ENCODE data around the gene ANLN. TPM values are rescaled to one million over a fixed set of nuclear protein-coding genes. Genes with fewer than 3 reads are reported as not detected.

The ANLN gene
- total and polyA plus RNA-seq, 9 of the 15 experiments (the other 6 are each of a cell fraction or from before 2014, with no cell fraction given): 18.1 to 66.2 (median 38.7) TPM

DNA sequence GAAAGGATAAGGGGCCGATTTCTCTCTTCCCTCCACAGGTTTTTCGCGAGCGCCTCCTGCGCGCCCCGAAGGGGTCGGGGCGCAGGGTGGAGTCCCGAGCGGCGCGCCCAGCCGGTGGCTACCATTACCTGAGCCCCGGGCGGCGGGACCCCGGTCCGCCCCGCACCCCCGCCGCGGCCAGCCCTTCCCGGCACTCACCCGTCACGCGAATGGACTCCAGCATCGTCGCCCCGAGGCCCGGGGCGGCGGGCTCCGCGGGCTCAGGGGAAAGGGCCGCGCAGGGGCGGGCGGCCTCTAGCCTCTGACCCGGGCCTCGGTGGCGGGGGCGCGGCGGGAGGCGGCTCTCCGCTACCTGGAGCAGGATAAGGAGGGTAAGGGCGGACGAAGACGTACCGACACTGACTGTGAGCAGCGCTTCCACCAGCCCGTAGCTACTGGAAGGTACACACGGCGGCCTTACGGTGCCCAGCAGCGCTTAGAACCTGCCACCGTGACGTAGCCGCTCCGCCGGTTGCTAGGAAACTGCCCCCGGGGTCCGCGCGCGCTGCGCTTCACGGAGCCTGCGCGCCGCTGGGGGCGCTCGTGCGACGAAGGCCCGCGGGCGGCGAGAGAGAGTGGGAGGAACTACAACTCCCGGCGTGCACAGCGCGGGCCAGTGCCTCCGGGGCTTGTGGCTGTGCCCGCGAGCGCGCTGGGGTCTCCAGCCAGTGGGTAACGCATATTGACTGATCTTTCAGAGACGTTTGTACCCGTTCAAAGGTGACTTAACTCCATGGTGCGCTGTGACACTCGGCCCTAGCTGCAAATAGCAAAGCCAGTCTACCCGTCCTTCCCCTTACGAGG is 22.7 kb upstream of the ANLN start (continued):
- TF ChIP-seq, protein P1, sequence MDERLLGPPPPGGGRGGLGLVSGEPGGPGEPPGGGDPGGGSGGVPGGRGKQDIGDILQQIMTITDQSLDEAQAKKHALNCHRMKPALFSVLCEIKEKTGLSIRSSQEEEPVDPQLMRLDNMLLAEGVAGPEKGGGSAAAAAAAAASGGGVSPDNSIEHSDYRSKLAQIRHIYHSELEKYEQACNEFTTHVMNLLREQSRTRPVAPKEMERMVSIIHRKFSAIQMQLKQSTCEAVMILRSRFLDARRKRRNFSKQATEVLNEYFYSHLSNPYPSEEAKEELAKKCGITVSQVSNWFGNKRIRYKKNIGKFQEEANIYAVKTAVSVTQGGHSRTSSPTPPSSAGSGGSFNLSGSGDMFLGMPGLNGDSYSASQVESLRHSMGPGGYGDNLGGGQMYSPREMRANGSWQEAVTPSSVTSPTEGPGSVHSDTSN (CRISPR knock-in tag; IDR thresholded peaks at IDR 0.05; ENCODE audit: low read depth): no peak
- TF ChIP-seq, protein P1 (tag; conservative IDR thresholded peaks at IDR 0.05; ENCODE audit: low read depth): no peak
- TF ChIP-seq KAT2B (IDR thresholded peaks at IDR 0.05; ENCODE audit: low read depth, low read length) (no peak), EZH2 (IDR thresholded peaks at IDR 0.05; ENCODE audit: borderline replicate concordance, low read depth, low read length) (no peak), XRCC5 (IDR thresholded peaks at IDR 0.05; ENCODE audit: low read depth, low read length) (peak; percentile 91), NR4A1 (CRISPR knock-in tag; IDR thresholded peaks at IDR 0.05) (peak; percentile 26; the same call in 1 of the 2 replicates), NR4A1 (tag; IDR thresholded peaks at IDR 0.05) (no peak), BHLHE40 (IDR thresholded peaks at IDR 0.05; ENCODE audit: low read length) (peak; percentile 37; the same call in 1 of the 2 replicates), ZFP36 (IDR thresholded peaks at IDR 0.05; ENCODE audit: low read depth, low read length, partially characterized antibody) (no peak), CHD1 (IDR thresholded peaks at IDR 0.05; ENCODE audit: low read length) (no peak), TBP (optimal IDR thresholded peaks at IDR 0.05; ENCODE audit: low read depth, low read length) (no peak), MYBL2 (IDR thresholded peaks at IDR 0.05; ENCODE audit: low read depth) (no peak), MYBL2 (CRISPR knock-in tag; IDR thresholded peaks at IDR 0.05; ENCODE audit: borderline replicate concordance) (no peak), POLR2AphosphoS5 (IDR thresholded peaks at IDR 0.05; ENCODE audit: control insufficient read depth, insufficient read depth, low read depth, low read length) (no peak), ZNF764 (CRISPR knock-in tag; IDR thresholded peaks at IDR 0.05; ENCODE audit: low read depth) (no peak), SREBF2 (CRISPR knock-in tag; IDR thresholded peaks at IDR 0.05) (no peak), SRSF9 (IDR thresholded peaks at IDR 0.05; ENCODE audit: borderline replicate concordance, low read depth, low read length) (no peak)
- TF ChIP-seq, protein P2, sequence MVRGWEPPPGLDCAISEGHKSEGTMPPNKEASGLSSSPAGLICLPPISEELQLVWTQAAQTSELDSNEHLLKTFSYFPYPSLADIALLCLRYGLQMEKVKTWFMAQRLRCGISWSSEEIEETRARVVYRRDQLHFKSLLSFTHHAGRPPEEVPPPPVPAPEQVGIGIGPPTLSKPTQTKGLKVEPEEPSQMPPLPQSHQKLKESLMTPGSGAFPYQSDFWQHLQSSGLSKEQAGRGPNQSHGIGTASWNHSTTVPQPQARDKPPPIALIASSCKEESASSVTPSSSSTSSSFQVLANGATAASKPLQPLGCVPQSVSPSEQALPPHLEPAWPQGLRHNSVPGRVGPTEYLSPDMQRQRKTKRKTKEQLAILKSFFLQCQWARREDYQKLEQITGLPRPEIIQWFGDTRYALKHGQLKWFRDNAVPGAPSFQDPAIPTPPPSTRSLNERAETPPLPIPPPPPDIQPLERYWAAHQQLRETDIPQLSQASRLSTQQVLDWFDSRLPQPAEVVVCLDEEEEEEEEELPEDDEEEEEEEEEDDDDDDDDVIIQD (CRISPR knock-in tag; IDR thresholded peaks at IDR 0.05): no peak
- TF ChIP-seq, protein P3, sequence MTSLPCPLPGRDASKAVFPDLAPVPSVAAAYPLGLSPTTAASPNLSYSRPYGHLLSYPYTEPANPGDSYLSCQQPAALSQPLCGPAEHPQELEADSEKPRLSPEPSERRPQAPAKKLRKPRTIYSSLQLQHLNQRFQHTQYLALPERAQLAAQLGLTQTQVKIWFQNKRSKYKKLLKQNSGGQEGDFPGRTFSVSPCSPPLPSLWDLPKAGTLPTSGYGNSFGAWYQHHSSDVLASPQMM (CRISPR knock-in tag; IDR thresholded peaks at IDR 0.05): no peak
- TF ChIP-seq, protein P4, sequence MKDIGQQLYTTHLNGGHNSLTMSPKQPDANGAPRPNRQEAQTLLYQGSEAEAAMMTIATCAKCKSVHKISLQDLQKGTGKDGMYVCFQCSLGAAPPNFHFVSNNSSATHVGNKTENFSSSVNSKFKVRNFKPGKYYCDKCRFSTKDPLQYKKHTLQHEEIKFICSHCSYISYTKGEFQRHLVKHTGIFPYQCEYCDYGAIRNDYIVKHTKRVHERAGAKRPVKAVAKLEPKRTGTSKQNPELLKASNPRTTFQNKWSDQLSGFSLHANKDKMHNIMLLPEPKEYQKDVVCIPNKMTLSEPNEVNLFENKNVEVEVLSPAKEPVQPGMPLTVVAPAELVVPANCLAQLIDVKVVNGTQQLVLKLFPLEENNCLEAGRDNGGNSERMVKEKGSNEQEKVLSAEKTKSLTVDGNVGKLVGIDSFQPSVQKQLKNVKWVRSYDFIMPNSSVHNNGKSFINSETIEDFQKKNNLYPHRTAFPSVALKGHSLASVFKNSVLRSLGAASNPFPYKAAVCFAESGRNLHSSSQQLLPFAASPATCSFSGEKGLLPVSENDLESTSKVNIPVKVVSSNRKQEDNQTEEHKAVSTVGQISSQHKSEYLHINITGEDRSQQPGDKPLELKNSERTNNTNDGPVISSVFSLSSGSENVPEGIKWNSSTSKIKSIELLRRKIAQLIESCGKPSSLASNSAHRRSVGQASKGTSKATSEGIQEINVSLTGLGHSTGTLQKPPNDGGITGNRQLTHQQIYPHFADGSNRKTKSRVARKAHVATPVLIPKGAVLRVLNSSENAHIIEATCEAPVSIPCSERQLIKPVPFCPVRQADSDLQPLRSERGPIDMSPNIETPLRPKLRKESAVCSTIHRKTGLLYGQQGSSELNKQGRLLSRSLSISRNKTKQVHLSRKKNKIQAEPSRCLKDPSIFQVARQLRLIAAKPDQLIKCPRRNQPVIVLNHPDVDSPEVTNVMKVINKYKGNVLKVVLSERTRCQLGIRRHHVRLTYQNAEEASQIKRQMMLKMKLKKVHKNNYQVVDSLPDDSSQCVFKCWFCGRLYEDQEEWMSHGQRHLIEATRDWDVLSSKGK (CRISPR knock-in tag; IDR thresholded peaks at IDR 0.05): no peak
